ENCODE measurements around the gene NCAN.
"Not testable (repeated sequence)": the region's sequence is repeated elsewhere in the genome, so short reads cannot be mapped to it uniquely, and the experiment has no call there.

Gene NCAN

GRCh38 chr19:19170873-19171672, 40.7 kb upstream of the NCAN start:
- TF ChIP-seq, protein P1, sequence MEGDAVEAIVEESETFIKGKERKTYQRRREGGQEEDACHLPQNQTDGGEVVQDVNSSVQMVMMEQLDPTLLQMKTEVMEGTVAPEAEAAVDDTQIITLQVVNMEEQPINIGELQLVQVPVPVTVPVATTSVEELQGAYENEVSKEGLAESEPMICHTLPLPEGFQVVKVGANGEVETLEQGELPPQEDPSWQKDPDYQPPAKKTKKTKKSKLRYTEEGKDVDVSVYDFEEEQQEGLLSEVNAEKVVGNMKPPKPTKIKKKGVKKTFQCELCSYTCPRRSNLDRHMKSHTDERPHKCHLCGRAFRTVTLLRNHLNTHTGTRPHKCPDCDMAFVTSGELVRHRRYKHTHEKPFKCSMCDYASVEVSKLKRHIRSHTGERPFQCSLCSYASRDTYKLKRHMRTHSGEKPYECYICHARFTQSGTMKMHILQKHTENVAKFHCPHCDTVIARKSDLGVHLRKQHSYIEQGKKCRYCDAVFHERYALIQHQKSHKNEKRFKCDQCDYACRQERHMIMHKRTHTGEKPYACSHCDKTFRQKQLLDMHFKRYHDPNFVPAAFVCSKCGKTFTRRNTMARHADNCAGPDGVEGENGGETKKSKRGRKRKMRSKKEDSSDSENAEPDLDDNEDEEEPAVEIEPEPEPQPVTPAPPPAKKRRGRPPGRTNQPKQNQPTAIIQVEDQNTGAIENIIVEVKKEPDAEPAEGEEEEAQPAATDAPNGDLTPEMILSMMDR (IDR thresholded peaks at IDR 0.05; ENCODE audit: low read depth, low read length): no peak
- H3K4me3 ChIP-seq (replicated peaks in 1 of 2; ENCODE audit: low read depth in 2 of 2, low read length in 2 of 2): no peak overlapping the region
- DNase-seq (ENCODE audit: low read depth in 2 of 2): peak in 1 of 2 donors; percentile 36

- TF ChIP-seq, protein P1 (IDR thresholded peaks at IDR 0.05; ENCODE audit: low read depth, low read length): no peak
- DNase-seq (ENCODE audit: low read depth in 2 of 2): peak; percentile 46 to 73
- no peak overlapping the region for H3K4me3 ChIP-seq (replicated peaks in 1 of 2; ENCODE audit: low read depth in 2 of 2, low read length in 2 of 2)
Measured at GRCh38 chr19:19171821-19172532, 39.8 kb upstream of the NCAN start.

DNA sequence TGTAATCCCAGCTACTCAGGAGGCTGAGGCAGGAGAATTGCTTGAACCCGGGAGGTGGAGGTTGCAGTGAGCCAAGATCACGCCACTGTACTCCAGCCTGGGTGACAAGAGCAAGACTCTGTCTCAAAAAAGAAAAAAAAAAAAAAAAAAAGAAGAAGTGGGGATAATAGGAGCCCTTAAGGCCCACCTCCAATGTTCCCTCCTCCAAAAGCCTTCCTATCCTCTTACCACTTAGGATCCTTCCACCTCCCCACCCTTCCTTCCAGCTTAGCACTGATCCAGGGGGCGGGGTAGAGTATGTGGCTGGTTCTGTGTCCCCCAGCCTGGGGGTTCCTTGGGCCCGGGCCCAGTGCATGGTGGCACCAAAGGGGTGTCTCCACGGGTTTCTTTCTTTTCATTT, 38.5 kb upstream of the NCAN start:
- DNase-seq (ENCODE audit: low read depth in 2 of 2); H3K4me3 ChIP-seq (replicated peaks in 1 of 2; ENCODE audit: low read depth in 2 of 2, low read length in 2 of 2): not testable (repeated sequence)

- TF ChIP-seq, protein P1 (IDR thresholded peaks at IDR 0.05; ENCODE audit: low read depth, low read length): no peak
- no peak overlapping the region for H3K4me3 ChIP-seq (replicated peaks in 1 of 2; ENCODE audit: low read depth in 2 of 2, low read length in 2 of 2)
- peak in 1 of 2 donors; percentile 5 for DNase-seq (ENCODE audit: low read depth in 2 of 2)
Measured at GRCh38 chr19:19176950-19177349, 34.8 kb upstream of the NCAN start.

GRCh38 chr19:19179548-19180441, 32.0 kb upstream of the NCAN start:
- TF ChIP-seq, protein P1 (IDR thresholded peaks at IDR 0.05; ENCODE audit: low read depth, low read length): no peak
- no peak for DNase-seq (ENCODE audit: low read depth in 2 of 2)

DNA sequence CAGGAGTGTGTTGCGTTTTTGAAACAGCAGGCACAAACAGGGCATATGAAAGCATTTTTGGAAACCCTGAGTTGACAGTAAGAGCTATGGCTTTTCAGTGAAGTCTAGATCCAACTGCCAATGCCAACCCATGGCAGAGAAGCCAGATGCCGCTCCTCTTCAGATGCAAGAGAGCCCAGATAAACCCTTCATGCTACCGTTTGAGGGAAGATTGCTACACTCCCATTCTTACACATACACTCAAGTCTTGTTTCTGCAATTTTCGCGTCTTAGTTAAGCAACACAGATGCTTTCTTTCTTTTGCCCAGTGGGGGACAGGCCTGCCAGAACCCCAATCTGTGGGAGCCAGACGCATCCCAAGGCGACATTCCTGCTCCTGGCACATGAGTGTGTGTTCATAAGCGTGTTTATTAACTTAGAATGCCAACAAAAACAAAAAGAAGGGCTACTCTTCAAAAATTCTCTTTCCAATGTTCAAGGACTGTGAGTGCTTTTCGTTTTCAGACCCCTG, 30.2 kb upstream of the NCAN start:
- TF ChIP-seq, protein P1 (IDR thresholded peaks at IDR 0.05; ENCODE audit: low read depth, low read length): no peak
- no peak overlapping the region for H3K4me3 ChIP-seq (replicated peaks in 1 of 2; ENCODE audit: low read depth in 2 of 2, low read length in 2 of 2)
- DNase-seq (ENCODE audit: low read depth in 2 of 2): no peak

More at GRCh38 chr19:19179548-19180441, 32.0 kb upstream of the NCAN start:
- no peak overlapping the region for H3K4me3 ChIP-seq (replicated peaks in 1 of 2; ENCODE audit: low read depth in 2 of 2, low read length in 2 of 2)

Measured in cardiac fibroblast (primary cell).